22Rv1 (cell line): ENCODE measurements around the gene RCAN2.

Experiments
- CTCF ChIP-seq: fragments of 450-650 bp; IDR thresholded peaks from 2 replicates; pipeline ENCODE4 v1.5.1; 2017; ENCODE audit warnings: mild to moderate bottlenecking
- ZFX ChIP-seq: fragments of 450-650 bp; IDR thresholded peaks from 2 replicates; pipeline ENCODE4 v1.6.1; 2017; ENCODE audit warnings: antibody characterized with exemption, borderline replicate concordance

DNA sequence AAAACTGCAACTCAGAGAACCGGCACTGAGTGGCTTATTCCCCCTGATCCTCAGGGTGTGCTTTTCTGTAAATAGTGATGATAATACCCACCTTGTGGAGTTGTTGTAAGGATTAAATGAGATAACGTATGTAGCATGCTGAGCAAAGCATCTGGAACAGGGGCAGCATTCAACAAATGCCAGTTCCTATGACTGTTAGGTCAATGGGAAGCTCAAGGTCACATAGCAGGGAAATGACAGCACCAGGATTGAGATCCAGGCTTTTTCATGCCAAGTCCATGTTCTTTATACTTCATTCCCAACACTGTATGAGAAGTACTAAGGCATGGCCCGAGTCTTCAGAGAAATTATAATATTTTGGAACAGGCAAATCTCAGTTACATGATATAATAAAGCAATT lies 5.1 kb downstream of the RCAN2 start:
- TF ChIP-seq CTCF = no peak
- TF ChIP-seq ZFX = no peak
